GM12864 (cell line): ENCODE results near the gene FERMT2.

ENCODE experiments used
- DNase-seq: peaks from one replicate; pipeline ENCODE4 v3.0.0-alpha.2; 2011; ENCODE audit warnings: low read depth
- H3K4me3 ChIP-seq: 2 replicates; pipeline ENCODE4 v1.5.1; 2011; ENCODE audit warnings: mild to moderate bottlenecking, low read depth, low read length, control low read depth
- CTCF ChIP-seq: IDR thresholded peaks from 2 replicates; pipeline ENCODE4 v1.5.1; 2011; ENCODE audit warnings: low read depth, mild to moderate bottlenecking, moderate library complexity, low read length, control low read depth, inconsistent platforms; ENCODE audit errors: missing control alignments

Gene FERMT2

GRCh38 chr14:52879958-52880357, 70.9 kb downstream of the FERMT2 start:
- DNase-seq: no peak
- no peak for TF ChIP-seq CTCF
- H3K4me3 ChIP-seq: no peak overlapping the region

DNA sequence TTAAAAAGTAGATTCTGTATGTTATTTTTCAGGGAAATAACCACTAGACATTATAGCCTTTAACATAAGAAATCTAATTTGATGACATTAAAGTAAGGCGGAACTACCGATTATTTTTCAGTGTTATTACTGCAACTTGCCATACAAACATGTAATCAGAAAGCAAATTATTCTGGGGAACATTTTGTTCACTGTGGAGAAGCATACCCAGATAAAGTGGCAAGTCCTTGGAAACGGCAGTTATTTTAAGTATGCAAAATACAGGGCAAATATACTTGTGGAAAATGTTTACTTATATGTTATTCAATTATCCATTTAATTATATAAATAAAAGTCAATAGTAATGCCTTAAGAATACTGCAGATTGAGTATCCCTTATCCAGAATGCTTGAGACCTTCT, 71.9 kb downstream of the FERMT2 start:
- H3K4me3 ChIP-seq: no peak overlapping the region
- TF ChIP-seq CTCF: no peak
- DNase-seq: no peak

DNA sequence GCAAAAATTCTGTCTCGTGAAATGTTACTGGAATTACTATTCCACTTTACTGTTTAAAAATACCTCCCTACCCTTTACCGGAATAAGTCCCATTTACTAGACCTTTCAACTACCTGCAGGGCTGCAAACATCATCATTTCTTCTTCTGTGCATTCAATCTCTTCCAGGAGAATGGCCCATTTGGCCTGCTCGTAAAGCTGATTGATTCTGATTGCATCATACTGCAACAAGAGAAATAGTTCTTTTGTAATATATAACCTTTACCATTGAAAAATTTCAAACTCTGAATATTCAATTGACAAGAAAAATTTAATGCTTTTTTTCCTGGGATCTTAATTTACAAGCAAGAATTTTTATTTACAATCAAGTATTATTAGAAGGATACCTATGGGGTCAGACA, 72.4 kb downstream of the FERMT2 start:
- no peak for TF ChIP-seq CTCF
- H3K4me3 ChIP-seq: no peak overlapping the region
- DNase-seq: no peak

DNA sequence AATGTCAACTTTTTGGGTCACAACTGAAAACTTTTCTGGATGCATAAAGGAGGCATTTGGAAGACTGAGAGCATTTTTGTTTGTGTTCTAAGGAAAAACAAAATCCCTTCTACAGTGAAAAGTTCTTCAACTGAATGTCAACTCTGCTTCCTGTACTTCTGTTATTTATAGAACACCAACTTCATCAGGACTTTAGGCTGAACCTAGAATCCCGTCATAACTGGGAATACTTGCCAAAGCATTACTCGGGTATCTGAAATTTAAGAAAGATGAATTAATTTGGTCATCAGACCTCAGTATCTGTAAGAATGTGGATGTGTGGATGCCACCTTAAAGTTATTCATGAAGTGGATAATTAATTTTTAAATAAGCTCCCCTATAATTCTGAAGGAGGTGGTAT, 73.2 kb downstream of the FERMT2 start:
- DNase-seq: no peak
- no peak for TF ChIP-seq CTCF
- no peak overlapping the region for H3K4me3 ChIP-seq

DNA sequence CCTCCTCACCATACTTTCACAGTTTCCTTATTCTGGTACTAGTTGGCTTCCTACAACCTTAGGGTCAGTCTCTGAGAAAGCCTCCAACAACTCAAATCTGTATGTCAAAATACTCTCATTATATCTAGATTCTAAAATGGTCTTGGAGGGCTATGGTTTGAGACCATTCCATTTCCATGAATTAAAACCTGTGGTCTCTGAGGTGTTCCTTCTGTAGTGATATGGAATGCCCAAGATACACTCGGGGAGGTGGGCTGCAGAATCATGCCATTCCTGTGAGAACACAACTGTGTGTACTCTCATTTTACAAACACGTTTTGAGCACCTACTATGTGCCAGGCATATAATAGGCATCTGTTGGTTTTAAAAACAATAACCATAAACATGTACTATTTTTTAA, 74.0 kb downstream of the FERMT2 start:
- no peak for DNase-seq
- no peak for TF ChIP-seq CTCF
- no peak overlapping the region for H3K4me3 ChIP-seq

DNA sequence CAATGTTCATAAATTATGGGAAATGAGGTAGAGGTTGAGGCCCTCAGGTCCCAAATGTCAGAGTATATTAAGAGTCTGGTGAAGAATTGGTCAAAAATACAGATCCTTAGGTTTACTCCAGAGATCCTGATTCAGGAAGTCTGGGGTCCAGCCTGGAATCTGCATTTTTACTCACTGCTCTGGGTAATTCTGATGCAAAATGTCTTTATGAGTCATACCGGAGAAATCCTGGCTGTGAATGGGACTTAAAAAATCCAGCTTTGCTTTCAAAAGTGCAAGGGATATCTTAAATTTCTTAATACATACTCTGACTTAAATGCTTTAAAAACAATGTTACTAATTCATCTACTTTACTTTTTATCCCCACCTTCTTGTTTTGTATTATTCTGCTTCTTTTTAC, 74.5 kb downstream of the FERMT2 start:
- no peak for DNase-seq
- no peak for TF ChIP-seq CTCF
- no peak overlapping the region for H3K4me3 ChIP-seq

- no peak for TF ChIP-seq CTCF
- H3K4me3 ChIP-seq: no peak overlapping the region
- no peak for DNase-seq
Measured at GRCh38 chr14:52875707-52876106, 75.1 kb downstream of the FERMT2 start.
